GM12875 (cell line): ENCODE results near the gene TMEM266.
A peak's percentile ranks its signal among the peaks of the same experiment; 100 is the strongest.

ENCODE experiments used
- H3K4me3 ChIP-seq: one replicate; pipeline ENCODE4 v1.5.1; 2011; ENCODE audit warnings: low read depth, low read length, control low read depth
- CTCF ChIP-seq: IDR thresholded peaks from 2 replicates; pipeline ENCODE4 v1.5.1; 2011; ENCODE audit warnings: low read depth, mild to moderate bottlenecking, control low read depth, inconsistent platforms, low read length, moderate library complexity, borderline replicate concordance; ENCODE audit not compliant: insufficient read depth

Gene TMEM266

GRCh38 chr15:76183930-76184649 lies 124.3 kb downstream of the TMEM266 start:
- H3K4me3 ChIP-seq, result no peak overlapping the region
- TF ChIP-seq CTCF, result no peak

DNA sequence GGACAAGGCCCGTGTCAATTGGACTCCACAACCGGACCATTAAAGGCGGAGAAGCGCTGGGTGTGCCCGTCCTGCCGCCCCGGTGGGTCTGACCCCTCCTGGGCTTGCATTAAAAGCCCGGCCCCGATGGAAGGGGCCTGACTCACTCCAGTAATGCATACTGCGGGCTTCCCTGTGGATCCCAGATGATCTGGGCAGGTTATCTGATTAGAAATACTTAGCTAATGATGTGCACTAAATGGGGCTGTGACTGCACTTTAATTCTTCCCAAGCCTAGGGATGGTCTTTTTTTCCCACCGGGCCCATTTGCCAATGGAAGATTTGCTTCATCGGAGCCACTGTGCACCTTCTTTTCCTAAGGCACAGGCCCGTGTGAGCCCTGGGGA lies 124.9 kb downstream of the TMEM266 start:
- no peak for TF ChIP-seq CTCF

DNA sequence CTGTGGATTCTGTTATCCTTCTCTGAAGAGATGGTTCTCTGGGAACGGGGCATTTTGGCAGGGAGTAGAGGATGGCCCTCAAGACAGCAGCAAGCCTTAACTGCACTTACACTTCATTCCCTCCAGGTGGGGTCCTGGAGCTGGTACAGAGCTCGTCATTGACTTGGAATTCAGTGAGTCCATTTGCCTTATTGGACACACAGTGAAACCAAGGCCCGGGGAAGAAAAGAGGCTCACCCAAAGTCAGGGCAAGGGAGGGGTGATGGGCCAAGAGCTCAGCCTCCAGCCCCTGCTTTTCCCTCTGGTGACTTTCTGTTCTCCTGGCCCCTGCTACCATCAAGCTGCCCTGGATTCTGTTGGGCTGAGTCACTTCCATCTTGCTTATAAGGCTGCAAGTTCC lies 125.9 kb downstream of the TMEM266 start:
- TF ChIP-seq CTCF, result peak; percentile 68
- H3K4me3 ChIP-seq, result no peak overlapping the region

More for the DNA sequence above, 124.9 kb downstream of the TMEM266 start:
- no peak overlapping the region for H3K4me3 ChIP-seq

DNA sequence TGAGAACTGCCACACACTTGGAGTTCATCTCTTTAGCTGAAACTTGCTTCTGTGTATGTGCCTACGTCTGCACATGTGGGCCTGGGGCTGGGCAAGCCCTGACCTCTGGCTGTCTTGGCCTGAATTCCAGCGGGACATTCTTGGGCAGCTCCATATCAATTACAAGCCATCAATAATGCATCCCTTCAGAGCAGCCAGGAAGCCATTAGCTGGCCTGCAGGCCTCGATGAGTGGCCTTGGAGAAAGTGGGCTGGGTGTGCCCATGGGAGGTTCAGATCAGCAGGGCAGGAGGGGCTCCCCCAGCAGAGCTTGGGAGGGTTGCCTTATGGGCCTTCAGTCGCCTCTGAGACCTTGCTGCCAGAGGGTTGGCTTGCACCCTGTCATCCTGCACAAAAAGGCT lies 127.4 kb downstream of the TMEM266 start:
- no peak overlapping the region for H3K4me3 ChIP-seq
- TF ChIP-seq CTCF, result no peak

GRCh38 chr15:76189106-76189505 lies 129.3 kb downstream of the TMEM266 start:
- H3K4me3 ChIP-seq, result no peak overlapping the region
- no peak for TF ChIP-seq CTCF

DNA sequence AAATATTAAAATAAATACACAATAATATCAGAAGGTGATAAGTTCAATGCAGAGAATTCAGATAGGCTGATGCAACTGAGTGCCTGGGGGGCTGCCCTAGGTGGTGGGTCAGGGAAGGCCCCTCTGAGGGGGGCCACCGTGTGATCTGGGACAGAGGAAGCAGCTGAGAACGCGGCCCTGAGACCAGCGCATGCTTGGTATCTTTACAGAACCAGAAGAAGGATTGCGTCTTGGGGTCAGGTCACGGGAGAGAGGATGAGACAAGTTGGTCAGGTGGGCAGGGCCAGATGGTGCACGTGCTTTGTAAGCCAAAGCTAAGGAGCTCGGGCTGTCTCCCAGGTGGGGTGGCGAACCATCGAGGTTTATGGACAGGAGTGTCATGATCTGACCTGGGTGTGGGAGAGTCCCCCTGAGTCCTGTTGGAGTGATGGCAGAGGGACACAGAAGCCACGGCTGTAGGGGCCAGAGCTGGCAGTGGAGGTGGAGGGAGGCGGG lies 130.3 kb downstream of the TMEM266 start:
- H3K4me3 ChIP-seq, result no peak overlapping the region
- TF ChIP-seq CTCF, result no peak
